ENCODE data around the gene AGAP1. TPM values are rescaled to one million over a fixed set of nuclear protein-coding genes. Genes with fewer than 3 reads are reported as not detected.

AGAP1 gene
- total and polyA plus RNA-seq, 2 donors (not counting 3 experiments of a cell fraction or from before 2014, with no cell fraction given), result 10.2 to 20.9 TPM

DNA sequence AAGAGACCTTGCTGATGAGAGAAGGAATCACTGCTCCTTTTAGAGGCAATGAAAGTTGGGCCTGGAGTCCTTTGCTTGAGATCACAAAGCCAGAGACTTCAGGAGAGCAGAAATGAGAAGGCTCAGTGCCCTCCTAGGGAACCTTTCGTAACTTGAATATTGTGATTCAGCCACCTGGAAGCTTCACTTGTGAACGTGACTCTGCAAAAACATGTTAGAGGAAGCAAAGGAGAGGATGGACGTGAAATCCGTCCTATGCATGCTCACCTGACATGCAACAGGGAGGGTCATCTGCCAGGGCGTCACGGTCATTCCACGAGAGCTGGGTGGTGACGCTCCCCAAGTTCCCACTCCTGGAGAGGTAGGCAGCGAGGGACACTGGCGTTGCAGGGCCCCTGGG lies 243.6 kb downstream of the AGAP1 start:
- dilution Hi-C loops (cut with MboI; ENCODE audit: extremely low pct_ligation_motif_present, low sequenced_read_pairs), result no loop called here
- no peak overlapping the region for H3K4me2 ChIP-seq (ENCODE audit: insufficient read depth, low read length)
- H3K4me3 ChIP-seq (replicated peaks in 1 of 3; ENCODE audit: insufficient read depth in 1 of 3, low read depth in 1 of 3, low read length in 3 of 3), result no peak overlapping the region
- no peaks in the 10 kb centered on the region for H3K9me1 ChIP-seq (replicated peaks; ENCODE audit: control insufficient read depth, extremely low read depth, insufficient read depth, low read length)
- ChIA-PET POLR2A (no interaction called here), CTCF (interaction anchor here (1.1 to 2.7 kb wide), 2 partner anchors 9 kb away, joined by 6 to 11 read pairs; no protein-coding TSS in a partner anchor)
- DNase-seq (ENCODE audit: low read depth, low spot score), result no peak
- no peak overlapping the region for H3K9ac ChIP-seq (replicated peaks; ENCODE audit: extremely low read depth, insufficient read depth, low read length)
- no peaks in the 10 kb centered on the region for H3K4me1 ChIP-seq (ENCODE audit: control insufficient read depth, extremely low read depth, insufficient read depth, low read length)
- H3K27me3 ChIP-seq (ENCODE audit: control insufficient read depth in 2 of 2, insufficient read depth in 2 of 2, low read length in 2 of 2), result no peaks in the 10 kb centered on the region
- no peak overlapping the region for H2AFZ ChIP-seq (ENCODE audit: low read depth, low read length)
- H3K9me3 ChIP-seq (replicated peaks; ENCODE audit: control insufficient read depth, insufficient read depth, low read length), result no peaks in the 10 kb centered on the region
- intact Hi-C loops (cut with micrococcal nuclease), result no loop called here
- no peaks in the 10 kb centered on the region for H3K36me3 ChIP-seq (ENCODE audit: control insufficient read depth in 2 of 2, extremely low read depth in 1 of 2, insufficient read depth in 2 of 2, low read length in 2 of 2)
- H4K20me1 ChIP-seq (replicated peaks; ENCODE audit: control insufficient read depth, extremely low read depth, insufficient read depth, low read length), result no peaks in the 10 kb centered on the region
- FAIRE-seq, result no peak
- no TSS peak for BruUV-seq (replicated peaks)
- H3K27ac ChIP-seq (ENCODE audit: insufficient read depth, low read depth, low read length), result no peak overlapping the region
- TF ChIP-seq FOS (IDR thresholded peaks at IDR 0.05; ENCODE audit: borderline replicate concordance, insufficient read depth, low read length) (no peak), JUN (IDR thresholded peaks at IDR 0.05; ENCODE audit: borderline replicate concordance, insufficient read depth, insufficient read length, low read depth) (no peak), MYC (IDR thresholded peaks at IDR 0.05; ENCODE audit: low read depth, low read length) (no peak), GATA2 (IDR thresholded peaks at IDR 0.05; ENCODE audit: insufficient read depth, insufficient read length, low read depth, low read length) (no peak), POLR2A (IDR thresholded peaks at IDR 0.05; ENCODE audit: low read depth, low read length) (no peak), EZH2 (IDR thresholded peaks at IDR 0.05; ENCODE audit: borderline replicate concordance, low read depth, low read length, severe bottlenecking) (no peak), POLR2AphosphoS5 (IDR thresholded peaks at IDR 0.05; ENCODE audit: insufficient read depth, low read depth, low read length) (no peak)
- TF ChIP-seq, protein P1, sequence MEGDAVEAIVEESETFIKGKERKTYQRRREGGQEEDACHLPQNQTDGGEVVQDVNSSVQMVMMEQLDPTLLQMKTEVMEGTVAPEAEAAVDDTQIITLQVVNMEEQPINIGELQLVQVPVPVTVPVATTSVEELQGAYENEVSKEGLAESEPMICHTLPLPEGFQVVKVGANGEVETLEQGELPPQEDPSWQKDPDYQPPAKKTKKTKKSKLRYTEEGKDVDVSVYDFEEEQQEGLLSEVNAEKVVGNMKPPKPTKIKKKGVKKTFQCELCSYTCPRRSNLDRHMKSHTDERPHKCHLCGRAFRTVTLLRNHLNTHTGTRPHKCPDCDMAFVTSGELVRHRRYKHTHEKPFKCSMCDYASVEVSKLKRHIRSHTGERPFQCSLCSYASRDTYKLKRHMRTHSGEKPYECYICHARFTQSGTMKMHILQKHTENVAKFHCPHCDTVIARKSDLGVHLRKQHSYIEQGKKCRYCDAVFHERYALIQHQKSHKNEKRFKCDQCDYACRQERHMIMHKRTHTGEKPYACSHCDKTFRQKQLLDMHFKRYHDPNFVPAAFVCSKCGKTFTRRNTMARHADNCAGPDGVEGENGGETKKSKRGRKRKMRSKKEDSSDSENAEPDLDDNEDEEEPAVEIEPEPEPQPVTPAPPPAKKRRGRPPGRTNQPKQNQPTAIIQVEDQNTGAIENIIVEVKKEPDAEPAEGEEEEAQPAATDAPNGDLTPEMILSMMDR (IDR thresholded peaks at IDR 0.05; ENCODE audit: extremely low read depth in 1 of 2, insufficient read depth in 1 of 2, low read depth in 1 of 2, low read length in 2 of 2), result no peak
- TF ChIP-seq, protein P2, sequence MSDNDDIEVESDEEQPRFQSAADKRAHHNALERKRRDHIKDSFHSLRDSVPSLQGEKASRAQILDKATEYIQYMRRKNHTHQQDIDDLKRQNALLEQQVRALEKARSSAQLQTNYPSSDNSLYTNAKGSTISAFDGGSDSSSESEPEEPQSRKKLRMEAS (IDR thresholded peaks at IDR 0.05; ENCODE audit: insufficient read depth, insufficient read length), result no peak
- no peaks in the 10 kb centered on the region for H3K79me2 ChIP-seq (ENCODE audit: control insufficient read depth, insufficient read depth, low read length)

All from endothelial cell of umbilical vein (primary cell).